ENCODE data around the gene JARID2.

JARID2 gene

GRCh38 chr6:15464211-15464725 lies 218.4 kb downstream of the JARID2 start:
- DNase-seq (ENCODE audit: insufficient read length, low spot score) (no peak), FAIRE-seq (peak; percentile 80)
- TF ChIP-seq POLR2A (IDR thresholded peaks at IDR 0.05; ENCODE audit: low read depth, low read length), result no peak
- no peak for TF ChIP-seq PAX5 (IDR thresholded peaks at IDR 0.05; ENCODE audit: insufficient read depth, low read length, severe bottlenecking)
- no peak for TF ChIP-seq POU2F2 (IDR thresholded peaks at IDR 0.05; ENCODE audit: low read depth, low read length)
- TF ChIP-seq POLR2AphosphoS5 (IDR thresholded peaks at IDR 0.05; ENCODE audit: low read depth, low read length), result no peak
- no peak for TF ChIP-seq TAF1 (IDR thresholded peaks at IDR 0.05; ENCODE audit: low read depth, low read length)
- TF ChIP-seq SPI1 (IDR thresholded peaks at IDR 0.05; ENCODE audit: low read depth, low read length), result no peak

GRCh38 chr6:15465212-15465611 lies 219.3 kb downstream of the JARID2 start:
- TF ChIP-seq SPI1 (IDR thresholded peaks at IDR 0.05; ENCODE audit: low read depth, low read length), result no peak
- TF ChIP-seq POLR2AphosphoS5 (IDR thresholded peaks at IDR 0.05; ENCODE audit: low read depth, low read length), result no peak
- no peak for TF ChIP-seq PAX5 (IDR thresholded peaks at IDR 0.05; ENCODE audit: insufficient read depth, low read length, severe bottlenecking)
- TF ChIP-seq TAF1 (IDR thresholded peaks at IDR 0.05; ENCODE audit: low read depth, low read length), result no peak
- no peak for TF ChIP-seq POU2F2 (IDR thresholded peaks at IDR 0.05; ENCODE audit: low read depth, low read length)
- FAIRE-seq (no peak), DNase-seq (ENCODE audit: insufficient read length, low spot score) (no peak)

- TF ChIP-seq TAF1 (IDR thresholded peaks at IDR 0.05; ENCODE audit: low read depth, low read length) (no peak), SPI1 (IDR thresholded peaks at IDR 0.05; ENCODE audit: low read depth, low read length) (no peak), POU2F2 (IDR thresholded peaks at IDR 0.05; ENCODE audit: low read depth, low read length) (no peak), PAX5 (IDR thresholded peaks at IDR 0.05; ENCODE audit: insufficient read depth, low read length, severe bottlenecking) (no peak), POLR2AphosphoS5 (IDR thresholded peaks at IDR 0.05; ENCODE audit: low read depth, low read length) (no peak), POLR2A (IDR thresholded peaks at IDR 0.05; ENCODE audit: low read depth, low read length) (no peak)
- DNase-seq (ENCODE audit: insufficient read length, low spot score), result no peak
- no peak for FAIRE-seq
Observed at GRCh38 chr6:15470746-15471145, 224.9 kb downstream of the JARID2 start.

GRCh38 chr6:15472621-15473020 lies 226.8 kb downstream of the JARID2 start:
- no peak for DNase-seq (ENCODE audit: insufficient read length, low spot score)
- no peak for FAIRE-seq
- no peak for TF ChIP-seq POLR2AphosphoS5 (IDR thresholded peaks at IDR 0.05; ENCODE audit: low read depth, low read length)
- no peak for TF ChIP-seq POLR2A (IDR thresholded peaks at IDR 0.05; ENCODE audit: low read depth, low read length)
- no peak for TF ChIP-seq TAF1 (IDR thresholded peaks at IDR 0.05; ENCODE audit: low read depth, low read length)
- no peak for TF ChIP-seq PAX5 (IDR thresholded peaks at IDR 0.05; ENCODE audit: insufficient read depth, low read length, severe bottlenecking)

GRCh38 chr6:15473174-15473573 lies 227.3 kb downstream of the JARID2 start:
- TF ChIP-seq PAX5 (IDR thresholded peaks at IDR 0.05; ENCODE audit: insufficient read depth, low read length, severe bottlenecking) (no peak), POLR2AphosphoS5 (IDR thresholded peaks at IDR 0.05; ENCODE audit: low read depth, low read length) (no peak), POU2F2 (IDR thresholded peaks at IDR 0.05; ENCODE audit: low read depth, low read length) (no peak), TAF1 (IDR thresholded peaks at IDR 0.05; ENCODE audit: low read depth, low read length) (no peak), SPI1 (IDR thresholded peaks at IDR 0.05; ENCODE audit: low read depth, low read length) (no peak), POLR2A (IDR thresholded peaks at IDR 0.05; ENCODE audit: low read depth, low read length) (no peak)
- FAIRE-seq (no peak), DNase-seq (ENCODE audit: insufficient read length, low spot score) (no peak)

GRCh38 chr6:15473741-15474161 lies 227.9 kb downstream of the JARID2 start:
- FAIRE-seq (no peak), DNase-seq (ENCODE audit: insufficient read length, low spot score) (no peak)
- TF ChIP-seq POLR2AphosphoS5 (IDR thresholded peaks at IDR 0.05; ENCODE audit: low read depth, low read length) (no peak), PAX5 (IDR thresholded peaks at IDR 0.05; ENCODE audit: insufficient read depth, low read length, severe bottlenecking) (no peak), SPI1 (IDR thresholded peaks at IDR 0.05; ENCODE audit: low read depth, low read length) (no peak), POLR2A (IDR thresholded peaks at IDR 0.05; ENCODE audit: low read depth, low read length) (no peak), POU2F2 (IDR thresholded peaks at IDR 0.05; ENCODE audit: low read depth, low read length) (no peak)

- DNase-seq (ENCODE audit: insufficient read length, low spot score), result no peak
- no peak for FAIRE-seq
- TF ChIP-seq PAX5 (IDR thresholded peaks at IDR 0.05; ENCODE audit: insufficient read depth, low read length, severe bottlenecking) (no peak), TAF1 (IDR thresholded peaks at IDR 0.05; ENCODE audit: low read depth, low read length) (no peak), SPI1 (IDR thresholded peaks at IDR 0.05; ENCODE audit: low read depth, low read length) (no peak), POLR2AphosphoS5 (IDR thresholded peaks at IDR 0.05; ENCODE audit: low read depth, low read length) (no peak), POLR2A (IDR thresholded peaks at IDR 0.05; ENCODE audit: low read depth, low read length) (no peak), POU2F2 (IDR thresholded peaks at IDR 0.05; ENCODE audit: low read depth, low read length) (no peak)
Observed at GRCh38 chr6:15474196-15474595, 228.3 kb downstream of the JARID2 start.

GRCh38 chr6:15475261-15475660 lies 229.4 kb downstream of the JARID2 start:
- DNase-seq (ENCODE audit: insufficient read length, low spot score) (no peak), FAIRE-seq (no peak)
- no peak for TF ChIP-seq POLR2A (IDR thresholded peaks at IDR 0.05; ENCODE audit: low read depth, low read length)
- TF ChIP-seq SPI1 (IDR thresholded peaks at IDR 0.05; ENCODE audit: low read depth, low read length), result no peak

- DNase-seq (ENCODE audit: insufficient read length, low spot score), result no peak
- TF ChIP-seq TAF1 (IDR thresholded peaks at IDR 0.05; ENCODE audit: low read depth, low read length), result no peak
- no peak for TF ChIP-seq POU2F2 (IDR thresholded peaks at IDR 0.05; ENCODE audit: low read depth, low read length)
- TF ChIP-seq SPI1 (IDR thresholded peaks at IDR 0.05; ENCODE audit: low read depth, low read length), result no peak
- TF ChIP-seq POLR2A (IDR thresholded peaks at IDR 0.05; ENCODE audit: low read depth, low read length), result no peak
- no peak for TF ChIP-seq POLR2AphosphoS5 (IDR thresholded peaks at IDR 0.05; ENCODE audit: low read depth, low read length)
- TF ChIP-seq PAX5 (IDR thresholded peaks at IDR 0.05; ENCODE audit: insufficient read depth, low read length, severe bottlenecking), result no peak
- FAIRE-seq, result no peak
Observed at GRCh38 chr6:15475872-15476271, 230.0 kb downstream of the JARID2 start.

GRCh38 chr6:15476631-15477380 lies 230.9 kb downstream of the JARID2 start:
- FAIRE-seq (no peak), DNase-seq (ENCODE audit: insufficient read length, low spot score) (no peak)
- TF ChIP-seq POLR2AphosphoS5 (IDR thresholded peaks at IDR 0.05; ENCODE audit: low read depth, low read length), result no peak
- TF ChIP-seq POLR2A (IDR thresholded peaks at IDR 0.05; ENCODE audit: low read depth, low read length), result no peak
- no peak for TF ChIP-seq PAX5 (IDR thresholded peaks at IDR 0.05; ENCODE audit: insufficient read depth, low read length, severe bottlenecking)
- TF ChIP-seq SPI1 (IDR thresholded peaks at IDR 0.05; ENCODE audit: low read depth, low read length), result no peak
- TF ChIP-seq TAF1 (IDR thresholded peaks at IDR 0.05; ENCODE audit: low read depth, low read length), result no peak
- no peak for TF ChIP-seq POU2F2 (IDR thresholded peaks at IDR 0.05; ENCODE audit: low read depth, low read length)
